AG04450 (cell line): ENCODE measurements around the gene PLN. TPM values are rescaled to one million over a fixed set of nuclear protein-coding genes. Genes with fewer than 3 reads are reported as not detected.

Experiments used
- CTCF ChIA-PET: fragments of 300-600, 350-600 bp; formaldehyde crosslinking; extraction: SDS; loops from one replicate; lab custom pipeline; 2022; ENCODE audit warnings: antibody characterized with exemption, inconsistent platforms; lab: Charles Lee
- POLR2A ChIA-PET: fragments of 350-600 bp; formaldehyde crosslinking; extraction: SDS; loops from one replicate; lab custom pipeline; 2021; ENCODE audit warnings: antibody characterized with exemption, inconsistent platforms; lab: Yijun Ruan, JAX
- DNase-seq: peaks from one replicate; pipeline ENCODE4 v3.0.0-alpha.2; 2011; ENCODE audit warnings: low read depth, low spot score
- H3K27ac ChIP-seq: one replicate; pipeline ENCODE4 v1.5.1; 2012; ENCODE audit warnings: low read depth, low read length, control low read depth
- H3K27me3 ChIP-seq: one replicate; pipeline ENCODE4 v1.6.0; 2012; ENCODE audit warnings: low read length; ENCODE audit not compliant: control insufficient read depth, insufficient read depth
- H3K4me3 ChIP-seq: 2 replicates; pipeline ENCODE4 v1.5.1; 2011; ENCODE audit warnings: mild to moderate bottlenecking, low read depth, low read length, control low read depth
- H3K9me3 ChIP-seq: 2 replicates; pipeline ENCODE4 v1.5.1; 2012; ENCODE audit warnings: low read length; ENCODE audit not compliant: control insufficient read depth, insufficient read depth
- CTCF ChIP-seq: IDR thresholded peaks from 2 replicates; pipeline ENCODE4 v1.5.1; 2011; ENCODE audit warnings: low read depth, low read length, control low read depth, inconsistent platforms
- polyA plus RNA-seq: library from polyadenylated mRNA; depleted of rRNA; stranded (reverse); fragments of >200 nt; gene quantifications from 2 replicates; pipeline ENCODE4 v1.2.3, GENCODE V29; 2011

Gene PLN
- polyA plus RNA-seq, 1 experiment, result 0.14 TPM

GRCh38 chr6:118588626-118589025 is 40.5 kb downstream of the PLN start:
- DNase-seq, result no peak
- ChIA-PET POLR2A (no interaction called here), CTCF (interaction anchor here (0.5 kb wide), 1 partner anchor 124 kb away, joined by 4 read pairs; no protein-coding TSS in a partner anchor)
- Histone ChIP-seq H3K27ac (no peak overlapping the region), H3K27me3 (no peaks in the 10 kb centered on the region), H3K4me3 (no peak overlapping the region), H3K9me3 (no peaks in the 10 kb centered on the region)
- no peak for TF ChIP-seq CTCF

- CTCF ChIA-PET, result interaction anchor here (0.5 kb wide), 1 partner anchor 123 kb away, joined by 4 read pairs; no protein-coding TSS in a partner anchor
- no peak overlapping the region for H3K4me3 ChIP-seq
- DNase-seq, result no peak
- TF ChIP-seq CTCF, result no peak
- H3K9me3 ChIP-seq, result no peaks in the 10 kb centered on the region
- H3K27me3 ChIP-seq, result no peaks in the 10 kb centered on the region
- POLR2A ChIA-PET, result no interaction called here
- H3K27ac ChIP-seq, result no peak overlapping the region
Observed at GRCh38 chr6:118589186-118589585, 41.1 kb downstream of the PLN start.

GRCh38 chr6:118589649-118590365 is 41.7 kb downstream of the PLN start:
- H3K27me3 ChIP-seq, result no peaks in the 10 kb centered on the region
- ChIA-PET CTCF (no interaction called here), POLR2A (no interaction called here)
- no peak for DNase-seq
- H3K9me3 ChIP-seq, result no peaks in the 10 kb centered on the region
- no peak overlapping the region for H3K4me3 ChIP-seq
- TF ChIP-seq CTCF, result no peak
- H3K27ac ChIP-seq, result no peak overlapping the region

- Histone ChIP-seq H3K4me3 (no peak overlapping the region), H3K27me3 (no peaks in the 10 kb centered on the region), H3K9me3 (no peaks in the 10 kb centered on the region), H3K27ac (no peak overlapping the region)
- ChIA-PET CTCF (interaction anchor here (0.8 kb wide), 1 partner anchor 12 kb away, joined by 3 read pairs; no protein-coding TSS in a partner anchor), POLR2A (interaction anchor here (0.6 kb wide), 2 partner anchors 303 to 325 kb away, joined by 3 to 4 read pairs; no protein-coding TSS in a partner anchor)
- TF ChIP-seq CTCF, result no peak
- DNase-seq, result no peak
Observed at GRCh38 chr6:118591897-118592296, 43.8 kb downstream of the PLN start.

- no peak for TF ChIP-seq CTCF
- Histone ChIP-seq H3K4me3 (no peak overlapping the region), H3K27me3 (no peaks in the 10 kb centered on the region), H3K9me3 (no peaks in the 10 kb centered on the region), H3K27ac (no peak overlapping the region)
- no peak for DNase-seq
- ChIA-PET CTCF (interaction anchor here (0.8 kb wide), 1 partner anchor 15 kb away, joined by 4 read pairs; no protein-coding TSS in a partner anchor), POLR2A (no interaction called here)
Observed at GRCh38 chr6:118594877-118595276, 46.8 kb downstream of the PLN start.
